Stomach (tissue), 4 donors: Measurements from ENCODE around the gene ZCCHC14.

ENCODE experiments used
- CTCF ChIP-seq, 7 experiments: fragments of 450-650 bp in 4 of 7; fragments of 200-600 bp in 3 of 7; sonication (generic) in 3 of 7; IDR thresholded peaks; one replicate each; pipeline ENCODE4 v1.5.1; 2016 to 2019; ENCODE audit warnings: antibody characterized with exemption in 7 of 7, control low read depth in 2 of 7, mild to moderate bottlenecking in 1 of 7
- EP300 ChIP-seq: sonication (generic); formaldehyde crosslinking; IDR thresholded peaks from one replicate; pipeline ENCODE4 v1.6.1; 2017; ENCODE audit warnings: antibody characterized with exemption
- POLR2A ChIP-seq, 4 donors: fragments of 450-650 bp; IDR thresholded peaks; one replicate each; pipeline ENCODE4 v1.6.1; 2016; ENCODE audit warnings: antibody characterized with exemption in 4 of 4, control low read depth in 2 of 4, mild to moderate bottlenecking in 1 of 4, moderate library complexity in 1 of 4

- TF ChIP-seq CTCF (IDR thresholded peaks at IDR 0.05) (no peak), EP300 (no peak), POLR2A (IDR thresholded peaks at IDR 0.05) (no peak)
Observed at GRCh38 chr16:87457061-87457611, 35.7 kb downstream of the ZCCHC14 start.
